ENCODE results near the gene OSBPL6.
A peak's percentile ranks its signal among the peaks of the same experiment; 100 is the strongest.

The OSBPL6 gene

DNA sequence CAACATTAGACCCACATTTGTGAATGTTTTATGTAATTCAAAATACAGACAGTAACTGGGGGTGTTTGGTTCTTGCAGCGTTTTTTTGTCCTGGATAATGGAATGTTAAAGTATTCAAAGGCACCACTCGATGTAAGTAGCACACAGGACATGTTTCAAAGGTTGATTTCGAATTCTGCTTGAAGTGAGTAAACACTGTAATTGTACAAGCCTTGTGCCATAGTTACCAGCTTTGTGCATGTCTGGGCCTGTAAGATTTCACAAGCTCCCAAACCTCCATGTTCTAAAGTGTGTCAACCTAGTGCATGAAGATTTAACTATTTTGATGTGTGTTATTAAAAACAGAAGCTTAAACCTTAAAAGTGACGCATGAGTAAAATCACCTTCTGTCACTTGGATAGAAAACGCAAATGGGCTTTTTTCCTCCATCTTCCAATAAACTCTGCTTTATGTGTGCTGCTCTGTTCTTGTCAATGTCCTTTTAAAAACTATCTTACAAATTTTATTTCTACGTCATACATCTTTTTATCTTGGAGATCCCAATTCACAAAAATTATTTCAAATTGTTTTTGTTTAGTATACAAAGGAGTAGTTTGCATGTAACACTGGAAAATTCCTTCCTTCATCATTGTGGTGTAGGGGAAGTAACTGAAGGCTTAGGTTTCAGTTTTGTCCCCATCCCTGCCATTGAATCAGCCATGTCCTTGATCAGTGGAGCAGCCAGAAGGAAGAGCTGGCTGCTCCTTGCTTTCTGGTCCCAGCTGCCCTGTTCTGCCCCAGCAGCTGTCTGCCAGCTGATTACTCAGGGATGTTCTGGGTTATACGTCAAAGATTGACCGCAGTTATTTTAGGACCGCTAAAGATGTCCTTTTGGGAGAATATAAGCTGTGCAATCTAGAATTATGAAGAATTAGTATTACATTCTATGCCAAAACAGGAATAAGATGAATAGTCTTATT, 137.4 kb downstream of the OSBPL6 start (continued):
- TF ChIP-seq ZNF565 (CRISPR knock-in tag; conservative IDR thresholded peaks at IDR 0.05; ENCODE audit: low read depth) (no peak), ZNF70 (CRISPR knock-in tag; IDR thresholded peaks at IDR 0.05) (no peak), BACH2 (CRISPR knock-in tag; IDR thresholded peaks at IDR 0.05; ENCODE audit: borderline replicate concordance) (no peak), TCF4 (CRISPR knock-in tag; IDR thresholded peaks at IDR 0.05; ENCODE audit: borderline replicate concordance) (no peak), TOX (CRISPR knock-in tag; IDR thresholded peaks at IDR 0.05; ENCODE audit: borderline replicate concordance) (no peak), GLIS3 (CRISPR knock-in tag; IDR thresholded peaks at IDR 0.05) (no peak), CSDC2 (CRISPR knock-in tag; IDR thresholded peaks at IDR 0.05) (no peak)

DNA sequence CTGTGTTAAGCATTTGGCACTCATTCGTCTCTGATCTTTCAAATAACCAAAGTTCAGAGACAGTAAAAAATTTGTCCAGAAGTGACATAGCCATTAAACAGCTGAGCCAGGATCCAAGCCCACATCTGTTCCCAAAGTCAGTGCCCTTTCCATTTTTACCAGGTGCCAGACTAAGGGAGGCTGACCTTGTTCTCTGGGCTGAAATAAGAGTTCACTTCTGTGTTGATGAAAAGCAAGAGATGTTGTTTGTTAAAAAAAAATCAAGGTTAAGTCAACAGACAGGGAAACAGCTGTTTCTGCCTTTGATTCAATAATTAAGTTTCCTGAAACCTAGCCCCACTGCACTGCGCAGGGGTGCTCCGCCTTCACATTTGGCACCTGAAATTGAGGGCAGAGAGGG, 139.5 kb downstream of the OSBPL6 start:
- TF ChIP-seq PPARA (CRISPR knock-in tag; IDR thresholded peaks at IDR 0.05; ENCODE audit: borderline replicate concordance) (no peak), ZNF70 (CRISPR knock-in tag; IDR thresholded peaks at IDR 0.05) (no peak)
- no peak for ATAC-seq

DNA sequence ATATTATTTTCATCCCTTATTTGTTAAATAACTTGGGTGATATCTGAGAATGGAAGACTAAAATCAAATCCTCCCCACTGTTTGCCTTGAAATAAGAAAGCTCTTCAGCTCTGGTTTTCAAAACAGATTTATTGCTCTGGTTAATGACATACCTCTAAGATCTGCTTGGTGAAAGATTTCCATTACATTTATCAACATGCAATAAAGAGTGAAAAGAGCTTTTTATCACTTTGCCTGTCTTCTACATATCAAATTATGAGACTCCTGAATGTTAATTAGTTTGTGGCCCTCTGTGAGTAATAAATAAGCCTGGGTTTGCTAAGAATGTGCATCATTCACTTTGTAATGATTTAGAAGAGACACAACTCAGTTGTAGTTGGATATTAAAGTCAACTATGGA, 140.9 kb downstream of the OSBPL6 start:
- ATAC-seq, result no peak
- TF ChIP-seq ESRRG (CRISPR knock-in tag; IDR thresholded peaks at IDR 0.05) (no peak), PPARA (CRISPR knock-in tag; IDR thresholded peaks at IDR 0.05; ENCODE audit: borderline replicate concordance) (no peak), CSDC2 (CRISPR knock-in tag; IDR thresholded peaks at IDR 0.05) (no peak), ISL1 (CRISPR knock-in tag; IDR thresholded peaks at IDR 0.05) (0 out of 2 replicates have a peak, but pooled peaks have one; percentile 21)

DNA sequence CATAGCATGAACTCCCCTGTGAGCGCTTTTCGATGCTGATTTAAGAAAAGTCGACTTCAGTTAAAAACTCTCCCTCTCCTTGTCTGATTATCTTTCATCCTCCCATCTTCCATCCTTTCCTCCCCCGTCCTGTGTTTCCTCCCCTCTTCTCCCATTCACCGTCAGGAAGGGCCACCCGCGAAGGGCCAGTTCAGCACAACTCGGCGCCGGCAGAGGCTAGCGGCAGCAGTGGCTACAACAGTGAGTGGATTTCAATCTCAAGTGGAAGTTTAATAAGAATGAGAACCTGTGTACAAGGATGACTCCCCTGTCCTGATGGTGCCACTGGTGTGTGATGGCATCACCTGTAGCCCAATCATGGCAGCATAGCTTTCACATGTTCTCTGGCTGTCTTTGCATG, 149.8 kb downstream of the OSBPL6 start:
- ATAC-seq, result no peak
- no peak for TF ChIP-seq ISL1 (CRISPR knock-in tag; IDR thresholded peaks at IDR 0.05)
- TF ChIP-seq, protein P1, sequence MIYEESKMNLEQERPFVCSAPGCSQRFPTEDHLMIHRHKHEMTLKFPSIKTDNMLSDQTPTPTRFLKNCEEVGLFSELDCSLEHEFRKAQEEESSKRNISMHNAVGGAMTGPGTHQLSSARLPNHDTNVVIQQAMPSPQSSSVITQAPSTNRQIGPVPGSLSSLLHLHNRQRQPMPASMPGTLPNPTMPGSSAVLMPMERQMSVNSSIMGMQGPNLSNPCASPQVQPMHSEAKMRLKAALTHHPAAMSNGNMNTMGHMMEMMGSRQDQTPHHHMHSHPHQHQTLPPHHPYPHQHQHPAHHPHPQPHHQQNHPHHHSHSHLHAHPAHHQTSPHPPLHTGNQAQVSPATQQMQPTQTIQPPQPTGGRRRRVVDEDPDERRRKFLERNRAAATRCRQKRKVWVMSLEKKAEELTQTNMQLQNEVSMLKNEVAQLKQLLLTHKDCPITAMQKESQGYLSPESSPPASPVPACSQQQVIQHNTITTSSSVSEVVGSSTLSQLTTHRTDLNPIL (CRISPR knock-in tag; IDR thresholded peaks at IDR 0.05; ENCODE audit: low read depth), result no peak
- TF ChIP-seq, protein P2, sequence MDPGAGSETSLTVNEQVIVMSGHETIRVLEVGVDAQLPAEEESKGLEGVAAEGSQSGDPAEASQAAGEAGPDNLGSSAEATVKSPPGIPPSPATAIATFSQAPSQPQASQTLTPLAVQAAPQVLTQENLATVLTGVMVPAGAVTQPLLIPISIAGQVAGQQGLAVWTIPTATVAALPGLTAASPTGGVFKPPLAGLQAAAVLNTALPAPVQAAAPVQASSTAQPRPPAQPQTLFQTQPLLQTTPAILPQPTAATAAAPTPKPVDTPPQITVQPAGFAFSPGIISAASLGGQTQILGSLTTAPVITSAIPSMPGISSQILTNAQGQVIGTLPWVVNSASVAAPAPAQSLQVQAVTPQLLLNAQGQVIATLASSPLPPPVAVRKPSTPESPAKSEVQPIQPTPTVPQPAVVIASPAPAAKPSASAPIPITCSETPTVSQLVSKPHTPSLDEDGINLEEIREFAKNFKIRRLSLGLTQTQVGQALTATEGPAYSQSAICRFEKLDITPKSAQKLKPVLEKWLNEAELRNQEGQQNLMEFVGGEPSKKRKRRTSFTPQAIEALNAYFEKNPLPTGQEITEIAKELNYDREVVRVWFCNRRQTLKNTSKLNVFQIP (CRISPR knock-in tag; IDR thresholded peaks at IDR 0.05; ENCODE audit: borderline replicate concordance, low read depth), result no peak
- no peak for TF ChIP-seq BACH2 (CRISPR knock-in tag; IDR thresholded peaks at IDR 0.05; ENCODE audit: borderline replicate concordance)
- no peak for TF ChIP-seq ARNTL (CRISPR knock-in tag; IDR thresholded peaks at IDR 0.05; ENCODE audit: borderline replicate concordance, low read depth)
- no peak for TF ChIP-seq PPARA (CRISPR knock-in tag; IDR thresholded peaks at IDR 0.05; ENCODE audit: borderline replicate concordance)
- TF ChIP-seq, protein P3, sequence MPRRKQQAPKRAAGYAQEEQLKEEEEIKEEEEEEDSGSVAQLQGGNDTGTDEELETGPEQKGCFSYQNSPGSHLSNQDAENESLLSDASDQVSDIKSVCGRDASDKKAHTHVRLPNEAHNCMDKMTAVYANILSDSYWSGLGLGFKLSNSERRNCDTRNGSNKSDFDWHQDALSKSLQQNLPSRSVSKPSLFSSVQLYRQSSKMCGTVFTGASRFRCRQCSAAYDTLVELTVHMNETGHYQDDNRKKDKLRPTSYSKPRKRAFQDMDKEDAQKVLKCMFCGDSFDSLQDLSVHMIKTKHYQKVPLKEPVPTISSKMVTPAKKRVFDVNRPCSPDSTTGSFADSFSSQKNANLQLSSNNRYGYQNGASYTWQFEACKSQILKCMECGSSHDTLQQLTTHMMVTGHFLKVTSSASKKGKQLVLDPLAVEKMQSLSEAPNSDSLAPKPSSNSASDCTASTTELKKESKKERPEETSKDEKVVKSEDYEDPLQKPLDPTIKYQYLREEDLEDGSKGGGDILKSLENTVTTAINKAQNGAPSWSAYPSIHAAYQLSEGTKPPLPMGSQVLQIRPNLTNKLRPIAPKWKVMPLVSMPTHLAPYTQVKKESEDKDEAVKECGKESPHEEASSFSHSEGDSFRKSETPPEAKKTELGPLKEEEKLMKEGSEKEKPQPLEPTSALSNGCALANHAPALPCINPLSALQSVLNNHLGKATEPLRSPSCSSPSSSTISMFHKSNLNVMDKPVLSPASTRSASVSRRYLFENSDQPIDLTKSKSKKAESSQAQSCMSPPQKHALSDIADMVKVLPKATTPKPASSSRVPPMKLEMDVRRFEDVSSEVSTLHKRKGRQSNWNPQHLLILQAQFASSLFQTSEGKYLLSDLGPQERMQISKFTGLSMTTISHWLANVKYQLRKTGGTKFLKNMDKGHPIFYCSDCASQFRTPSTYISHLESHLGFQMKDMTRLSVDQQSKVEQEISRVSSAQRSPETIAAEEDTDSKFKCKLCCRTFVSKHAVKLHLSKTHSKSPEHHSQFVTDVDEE (CRISPR knock-in tag; IDR thresholded peaks at IDR 0.05), result no peak
- TF ChIP-seq TCF4 (CRISPR knock-in tag; IDR thresholded peaks at IDR 0.05; ENCODE audit: borderline replicate concordance), result no peak

DNA sequence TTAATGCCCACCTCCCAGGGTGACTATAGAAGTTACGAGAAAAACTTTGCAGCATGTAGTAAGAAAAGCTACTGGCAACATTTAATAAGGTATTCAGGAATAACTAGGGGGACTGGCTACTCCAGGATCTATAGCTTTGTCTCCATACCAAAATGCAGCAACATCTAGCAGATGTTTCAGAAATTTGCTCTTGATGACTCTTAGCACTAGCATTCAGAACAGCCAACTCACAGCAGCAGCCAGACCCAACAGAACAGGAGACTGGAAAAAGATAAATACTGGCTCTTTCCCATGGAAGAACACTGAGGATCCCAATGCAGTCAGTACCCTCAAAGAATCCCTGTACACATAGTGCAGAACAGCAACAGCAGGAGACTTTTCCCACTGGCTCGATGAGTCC, 151.6 kb downstream of the OSBPL6 start:
- no peak for ATAC-seq
- TF ChIP-seq, protein P1 (CRISPR knock-in tag; IDR thresholded peaks at IDR 0.05; ENCODE audit: low read depth), result no peak
- TF ChIP-seq ZNF70 (CRISPR knock-in tag; IDR thresholded peaks at IDR 0.05) (no peak), PPARA (CRISPR knock-in tag; IDR thresholded peaks at IDR 0.05; ENCODE audit: borderline replicate concordance) (no peak), OSR1 (CRISPR knock-in tag; IDR thresholded peaks at IDR 0.05) (no peak), BACH2 (CRISPR knock-in tag; IDR thresholded peaks at IDR 0.05; ENCODE audit: borderline replicate concordance) (no peak), ISL1 (CRISPR knock-in tag; IDR thresholded peaks at IDR 0.05) (no peak), ZNF8 (CRISPR knock-in tag; IDR thresholded peaks at IDR 0.05) (no peak), TCF4 (CRISPR knock-in tag; IDR thresholded peaks at IDR 0.05; ENCODE audit: borderline replicate concordance) (no peak), TOX (CRISPR knock-in tag; IDR thresholded peaks at IDR 0.05; ENCODE audit: borderline replicate concordance) (no peak), SNAI2 (CRISPR knock-in tag; IDR thresholded peaks at IDR 0.05) (no peak), ZNF565 (CRISPR knock-in tag; conservative IDR thresholded peaks at IDR 0.05; ENCODE audit: low read depth) (no peak), ZFP30 (CRISPR knock-in tag; IDR thresholded peaks at IDR 0.05) (no peak), ESRRG (CRISPR knock-in tag; IDR thresholded peaks at IDR 0.05) (no peak), ARNTL (CRISPR knock-in tag; IDR thresholded peaks at IDR 0.05; ENCODE audit: borderline replicate concordance, low read depth) (no peak)
- TF ChIP-seq, protein P4, sequence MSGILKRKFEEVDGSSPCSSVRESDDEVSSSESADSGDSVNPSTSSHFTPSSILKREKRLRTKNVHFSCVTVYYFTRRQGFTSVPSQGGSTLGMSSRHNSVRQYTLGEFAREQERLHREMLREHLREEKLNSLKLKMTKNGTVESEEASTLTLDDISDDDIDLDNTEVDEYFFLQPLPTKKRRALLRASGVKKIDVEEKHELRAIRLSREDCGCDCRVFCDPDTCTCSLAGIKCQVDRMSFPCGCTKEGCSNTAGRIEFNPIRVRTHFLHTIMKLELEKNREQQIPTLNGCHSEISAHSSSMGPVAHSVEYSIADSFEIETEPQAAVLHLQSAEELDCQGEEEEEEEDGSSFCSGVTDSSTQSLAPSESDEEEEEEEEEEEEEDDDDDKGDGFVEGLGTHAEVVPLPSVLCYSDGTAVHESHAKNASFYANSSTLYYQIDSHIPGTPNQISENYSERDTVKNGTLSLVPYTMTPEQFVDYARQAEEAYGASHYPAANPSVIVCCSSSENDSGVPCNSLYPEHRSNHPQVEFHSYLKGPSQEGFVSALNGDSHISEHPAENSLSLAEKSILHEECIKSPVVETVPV (CRISPR knock-in tag; IDR thresholded peaks at IDR 0.05), result no peak
- TF ChIP-seq, protein P5, sequence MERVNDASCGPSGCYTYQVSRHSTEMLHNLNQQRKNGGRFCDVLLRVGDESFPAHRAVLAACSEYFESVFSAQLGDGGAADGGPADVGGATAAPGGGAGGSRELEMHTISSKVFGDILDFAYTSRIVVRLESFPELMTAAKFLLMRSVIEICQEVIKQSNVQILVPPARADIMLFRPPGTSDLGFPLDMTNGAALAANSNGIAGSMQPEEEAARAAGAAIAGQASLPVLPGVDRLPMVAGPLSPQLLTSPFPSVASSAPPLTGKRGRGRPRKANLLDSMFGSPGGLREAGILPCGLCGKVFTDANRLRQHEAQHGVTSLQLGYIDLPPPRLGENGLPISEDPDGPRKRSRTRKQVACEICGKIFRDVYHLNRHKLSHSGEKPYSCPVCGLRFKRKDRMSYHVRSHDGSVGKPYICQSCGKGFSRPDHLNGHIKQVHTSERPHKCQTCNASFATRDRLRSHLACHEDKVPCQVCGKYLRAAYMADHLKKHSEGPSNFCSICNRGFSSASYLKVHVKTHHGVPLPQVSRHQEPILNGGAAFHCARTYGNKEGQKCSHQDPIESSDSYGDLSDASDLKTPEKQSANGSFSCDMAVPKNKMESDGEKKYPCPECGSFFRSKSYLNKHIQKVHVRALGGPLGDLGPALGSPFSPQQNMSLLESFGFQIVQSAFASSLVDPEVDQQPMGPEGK (CRISPR knock-in tag; IDR thresholded peaks at IDR 0.05; ENCODE audit: borderline replicate concordance), result no peak
